Neural progenitor cell (in vitro differentiated cells): ENCODE measurements around the gene CRY1. TPM values are rescaled to one million over a fixed set of nuclear protein-coding genes. Genes with fewer than 3 reads are reported as not detected.

Source experiments
- DNase-seq: peaks from one replicate; pipeline ENCODE4 v3.0.0-alpha.2; 2016; ENCODE audit warnings: low spot score
- H2AFZ ChIP-seq: fragments of 200-600 bp; sonication (generic); replicated peaks from 2 replicates; pipeline ENCODE4 v1.6.1; 2016; ENCODE audit warnings: antibody characterized with exemption
- H3F3A ChIP-seq: fragments of 200-600 bp; sonication (generic); 2 replicates; pipeline ENCODE4 v1.6.1; 2016; ENCODE audit warnings: antibody characterized with exemption, low read depth
- H3K27ac ChIP-seq: fragments of 200-600 bp; sonication (generic); 2 replicates; pipeline ENCODE4 v1.5.1; 2016; ENCODE audit warnings: mild to moderate bottlenecking
- H3K27me3 ChIP-seq: fragments of 200-600 bp; sonication (generic); 2 replicates; pipeline ENCODE4 v1.6.1; 2016; ENCODE audit warnings: mild to moderate bottlenecking, moderate library complexity
- H3K36me3 ChIP-seq: fragments of 200-600 bp; sonication (generic); 2 replicates; pipeline ENCODE4 v1.5.1; 2016
- H3K4me1 ChIP-seq: fragments of 200-600 bp; sonication (generic); 2 replicates; pipeline ENCODE4 v1.6.1; 2016; ENCODE audit warnings: mixed run types
- H3K4me2 ChIP-seq: fragments of 200-600 bp; sonication (generic); 2 replicates; pipeline ENCODE4 v1.6.1; 2016
- H3K4me3 ChIP-seq: fragments of 200-600 bp; sonication (generic); 2 replicates; pipeline ENCODE4 v1.5.1; 2016
- H3K79me2 ChIP-seq: fragments of 200-600 bp; sonication (generic); 2 replicates; pipeline ENCODE4 v1.6.1; 2016; ENCODE audit warnings: low read depth
- H3K9ac ChIP-seq: fragments of 200-600 bp; sonication (generic); 2 replicates; pipeline ENCODE4 v1.6.1; 2016
- H3K9me3 ChIP-seq: fragments of 200-600 bp; sonication (generic); 2 replicates; pipeline ENCODE4 v1.5.1; 2016; ENCODE audit warnings: low read depth
- H4K20me1 ChIP-seq: fragments of 200-600 bp; sonication (generic); 2 replicates; pipeline ENCODE4 v1.6.1; 2016; ENCODE audit warnings: low read depth
- H3K27ac Mint-ChIP-seq: 3 replicates; pipeline ENCODE4 v1.8.0; 2021; ENCODE audit warnings: mixed read lengths
- H3K27me3 Mint-ChIP-seq: 2 replicates; pipeline ENCODE4 v1.8.0; 2022; ENCODE audit warnings: low read depth, mild to moderate bottlenecking, inconsistent platforms, moderate library complexity, mixed read lengths; ENCODE audit not compliant: insufficient read depth
- H3K36me3 Mint-ChIP-seq: 3 replicates; pipeline ENCODE4 v1.8.0; 2021; ENCODE audit warnings: mixed read lengths
- H3K4me1 Mint-ChIP-seq: 3 replicates; pipeline ENCODE4 v1.8.0; 2021; ENCODE audit warnings: mixed read lengths
- H3K4me3 Mint-ChIP-seq: 3 replicates; pipeline ENCODE4 v1.8.0; 2021; ENCODE audit warnings: mild to moderate bottlenecking, moderate library complexity, mixed read lengths
- H3K9me3 Mint-ChIP-seq: 3 replicates; pipeline ENCODE4 v1.8.0; 2020; ENCODE audit warnings: mixed read lengths
- CTCF ChIP-seq: fragments of 200-600 bp; sonication (generic); IDR thresholded peaks from 2 replicates; pipeline ENCODE4 v1.5.1; 2017; ENCODE audit warnings: antibody characterized with exemption, mild to moderate bottlenecking
- EZH2 ChIP-seq: fragments of 200-600 bp; sonication (generic); IDR thresholded peaks from 2 replicates; pipeline ENCODE4 v1.6.1; 2017; ENCODE audit warnings: antibody characterized with exemption, mild to moderate bottlenecking, moderate library complexity
- EZH2phosphoT487 ChIP-seq: fragments of 200-600 bp; sonication (generic); IDR thresholded peaks from 2 replicates; pipeline ENCODE4 v1.6.1; 2017; ENCODE audit warnings: antibody characterized with exemption
- total RNA-seq: library from RNA; depleted of rRNA; stranded (reverse); fragments of >200 nt; gene quantifications from 2 replicates; pipeline ENCODE4 v1.2.3, GENCODE V29; 2015; ENCODE audit warnings: low replicate concordance

CRY1 gene
- total RNA-seq, 1 donor from 2014 or later, result 51.3 TPM

- Histone ChIP-seq H3K79me2 (peaks cover 48% of the 10 kb centered on the region), H4K20me1 (peaks cover 4% of the 10 kb centered on the region), H3K4me2 (peak overlapping the region; percentile 84), H3K27me3 (no peaks in the 10 kb centered on the region), H3F3A (peaks cover 5% of the 10 kb centered on the region), H3K9me3 (peaks cover 4% of the 10 kb centered on the region), H3K4me1 (peaks cover 8% of the 10 kb centered on the region), H3K4me3 (peak overlapping the region; percentile 80), H3K9ac (peak overlapping the region; percentile 83), H3K36me3 (no peaks in the 10 kb centered on the region), H3K27ac (no peak overlapping the region), H2AFZ (peak overlapping the region; percentile 100)
- H3K36me3 Mint-ChIP-seq, result peaks cover 5% of the 10 kb centered on the region
- peaks cover 14% of the 10 kb centered on the region for H3K9me3 Mint-ChIP-seq
- DNase-seq, result peak; percentile 73
- H3K27me3 Mint-ChIP-seq, result peaks cover 4% of the 10 kb centered on the region
- H3K27ac Mint-ChIP-seq, result no peak overlapping the region
- H3K4me1 Mint-ChIP-seq, result no peaks in the 10 kb centered on the region
- no peak for TF ChIP-seq EZH2
- no peak for TF ChIP-seq EZH2phosphoT487
- no peak for TF ChIP-seq CTCF
- no peak overlapping the region for H3K4me3 Mint-ChIP-seq
These were observed 506 bp downstream of the CRY1 start for GRCh38 chr12:107092669-107093416.

- peaks cover 2% of the 10 kb centered on the region for H3K27me3 Mint-ChIP-seq
- Histone ChIP-seq H3K4me3 (peak overlapping the region; percentile 80), H3K27me3 (no peaks in the 10 kb centered on the region), H3K27ac (no peak overlapping the region), H3K4me2 (peak overlapping the region; percentile 84), H3K36me3 (no peaks in the 10 kb centered on the region), H3F3A (peaks cover 5% of the 10 kb centered on the region), H3K79me2 (peaks cover 55% of the 10 kb centered on the region), H4K20me1 (peaks cover 4% of the 10 kb centered on the region), H2AFZ (peak overlapping the region; percentile 100), H3K9ac (peak overlapping the region; percentile 83), H3K4me1 (peaks cover 8% of the 10 kb centered on the region), H3K9me3 (peaks cover 4% of the 10 kb centered on the region)
- no peak overlapping the region for H3K4me3 Mint-ChIP-seq
- peaks cover 5% of the 10 kb centered on the region for H3K36me3 Mint-ChIP-seq
- H3K9me3 Mint-ChIP-seq, result peaks cover 15% of the 10 kb centered on the region
- peak; percentile 85 for DNase-seq
- TF ChIP-seq EZH2 (no peak), CTCF (peak; percentile 80)
- H3K27ac Mint-ChIP-seq, result no peak overlapping the region
- no peaks in the 10 kb centered on the region for H3K4me1 Mint-ChIP-seq
These were observed 1.2 kb downstream of the CRY1 start for GRCh38 chr12:107091989-107092641.

- peaks cover 4% of the 10 kb centered on the region for H3K9me3 ChIP-seq
- Mint-ChIP-seq H3K4me1 (no peaks in the 10 kb centered on the region), H3K27ac (no peak overlapping the region), H3K27me3 (peaks cover 2% of the 10 kb centered on the region), H3K4me3 (no peak overlapping the region), H3K36me3 (peaks cover 5% of the 10 kb centered on the region), H3K9me3 (peaks cover 10% of the 10 kb centered on the region)
- H3K4me2 ChIP-seq, result peak overlapping the region; percentile 84
- no peak for DNase-seq
- peaks cover 62% of the 10 kb centered on the region for H3K79me2 ChIP-seq
- peak overlapping the region; percentile 49 for H3K9ac ChIP-seq
- TF ChIP-seq CTCF, result no peak
- H3K27ac ChIP-seq, result no peak overlapping the region
- peaks cover 4% of the 10 kb centered on the region for H4K20me1 ChIP-seq
- H3K4me1 ChIP-seq, result peaks cover 8% of the 10 kb centered on the region
- no peaks in the 10 kb centered on the region for H3K27me3 ChIP-seq
- peaks cover 5% of the 10 kb centered on the region for H3F3A ChIP-seq
- H3K36me3 ChIP-seq, result no peaks in the 10 kb centered on the region
- no peak overlapping the region for H2AFZ ChIP-seq
- H3K4me3 ChIP-seq, result peak overlapping the region; percentile 80
These were observed 2.0 kb downstream of the CRY1 start for GRCh38 chr12:107091381-107091780.
